IPS DF 4.7 (cell line): ENCODE data around the gene HAPLN3.

Experiments
- DNase-seq: peaks from one replicate; pipeline ENCODE4 v3.0.0-alpha.2; 2013; ENCODE audit warnings: low spot score; ENCODE audit errors: extremely low read depth

The HAPLN3 gene

GRCh38 chr15:88864861-88865497 is 30.4 kb downstream of the HAPLN3 start:
- no peak for DNase-seq

- DNase-seq = no peak
Observed at GRCh38 chr15:88863412-88863811, 31.9 kb downstream of the HAPLN3 start.

DNA sequence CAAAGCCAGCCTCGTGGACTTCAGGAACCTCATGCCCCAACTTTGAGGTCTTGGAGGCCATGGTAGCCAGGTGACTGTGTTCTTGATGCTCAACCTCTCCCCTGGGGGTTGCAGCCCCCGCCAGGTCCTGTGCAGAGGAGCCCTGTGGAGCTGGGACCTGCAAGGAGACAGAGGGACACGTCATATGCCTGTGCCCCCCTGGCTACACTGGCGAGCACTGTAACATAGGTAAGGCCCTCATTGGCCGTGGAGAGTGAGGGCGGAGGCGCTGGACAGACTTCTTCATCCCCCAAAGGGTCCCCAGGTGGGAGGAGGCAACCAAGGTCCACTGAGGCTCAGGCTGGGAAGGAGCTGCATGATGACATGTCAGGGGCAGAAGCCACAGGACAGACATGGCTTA is 35.1 kb downstream of the HAPLN3 start:
- DNase-seq = no peak

- DNase-seq = no peak
Observed at GRCh38 chr15:88859550-88859949, 35.8 kb downstream of the HAPLN3 start.

DNA sequence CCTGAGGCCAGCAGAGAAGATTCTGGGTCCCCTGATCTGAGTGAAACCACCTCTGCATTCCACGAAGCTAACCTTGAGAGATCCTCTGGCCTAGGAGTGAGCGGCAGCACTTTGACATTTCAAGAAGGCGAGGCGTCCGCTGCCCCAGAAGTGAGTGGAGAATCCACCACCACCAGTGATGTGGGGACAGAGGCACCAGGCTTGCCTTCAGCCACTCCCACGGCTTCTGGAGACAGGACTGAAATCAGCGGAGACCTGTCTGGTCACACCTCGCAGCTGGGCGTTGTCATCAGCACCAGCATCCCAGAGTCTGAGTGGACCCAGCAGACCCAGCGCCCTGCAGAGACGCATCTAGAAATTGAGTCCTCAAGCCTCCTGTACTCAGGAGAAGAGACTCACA is 36.4 kb downstream of the HAPLN3 start:
- no peak for DNase-seq

GRCh38 chr15:88852476-88852875 is 42.9 kb downstream of the HAPLN3 start:
- DNase-seq = no peak

DNA sequence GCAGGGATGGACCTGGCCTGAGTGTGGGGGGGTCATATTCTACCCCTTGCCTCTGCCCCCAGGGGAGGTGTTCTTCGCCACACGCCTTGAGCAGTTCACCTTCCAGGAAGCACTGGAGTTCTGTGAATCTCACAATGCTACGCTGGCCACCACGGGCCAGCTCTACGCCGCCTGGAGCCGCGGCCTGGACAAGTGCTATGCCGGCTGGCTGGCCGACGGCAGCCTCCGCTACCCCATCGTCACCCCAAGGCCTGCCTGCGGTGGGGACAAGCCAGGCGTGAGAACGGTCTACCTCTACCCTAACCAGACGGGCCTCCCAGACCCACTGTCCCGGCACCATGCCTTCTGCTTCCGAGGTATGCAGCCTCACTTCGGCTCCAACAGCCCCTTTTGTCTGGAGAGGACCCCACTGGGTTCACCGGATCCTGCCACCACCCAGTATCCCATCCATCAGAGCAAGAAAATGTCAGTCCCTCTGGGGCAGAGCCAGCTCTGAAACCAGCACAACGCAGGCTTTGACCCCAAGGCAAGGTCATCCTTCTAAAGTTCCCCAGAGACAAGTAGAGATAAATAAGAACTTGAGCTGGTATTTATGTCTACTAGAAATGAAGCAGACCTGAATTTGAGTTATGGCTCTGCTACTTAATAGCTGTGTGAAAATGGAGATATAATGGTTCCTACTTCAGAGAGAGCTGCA is 45.8 kb downstream of the HAPLN3 start:
- no peak for DNase-seq

DNA sequence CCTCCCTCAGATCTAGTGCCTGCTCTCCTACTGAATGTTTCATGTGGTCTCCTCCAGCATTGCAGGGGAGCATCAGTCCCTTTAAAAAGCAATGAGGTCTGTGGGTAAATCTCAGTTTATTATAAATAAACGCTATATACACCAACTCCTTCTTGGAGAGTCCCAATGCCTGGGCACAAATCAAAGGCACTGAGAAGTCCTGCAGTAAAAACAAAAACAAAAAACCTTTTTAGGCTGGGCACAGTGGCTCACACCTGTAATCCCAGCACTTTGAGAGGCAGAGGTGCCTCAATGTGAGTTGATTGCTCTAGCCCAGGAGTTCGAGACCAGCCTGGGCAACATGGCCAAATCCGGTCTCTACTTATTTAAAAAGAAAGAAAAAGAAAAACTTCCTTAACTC is 47.1 kb downstream of the HAPLN3 start:
- DNase-seq = no peak

DNA sequence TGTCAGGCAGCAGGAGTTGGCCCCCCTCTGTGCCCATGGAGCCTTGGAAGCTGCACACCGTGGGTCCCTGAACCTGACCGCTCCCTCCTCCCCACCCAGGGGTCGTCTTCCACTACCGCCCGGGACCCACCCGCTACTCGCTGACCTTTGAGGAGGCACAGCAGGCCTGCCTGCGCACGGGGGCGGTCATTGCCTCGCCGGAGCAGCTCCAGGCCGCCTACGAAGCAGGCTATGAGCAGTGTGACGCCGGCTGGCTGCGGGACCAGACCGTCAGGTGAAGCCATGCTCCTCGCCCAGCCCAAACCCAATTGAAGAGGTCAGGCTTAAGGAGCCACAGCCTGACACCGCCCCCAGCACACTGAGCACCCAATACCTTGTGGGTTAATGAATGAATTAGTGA is 48.2 kb downstream of the HAPLN3 start:
- no peak for DNase-seq

DNA sequence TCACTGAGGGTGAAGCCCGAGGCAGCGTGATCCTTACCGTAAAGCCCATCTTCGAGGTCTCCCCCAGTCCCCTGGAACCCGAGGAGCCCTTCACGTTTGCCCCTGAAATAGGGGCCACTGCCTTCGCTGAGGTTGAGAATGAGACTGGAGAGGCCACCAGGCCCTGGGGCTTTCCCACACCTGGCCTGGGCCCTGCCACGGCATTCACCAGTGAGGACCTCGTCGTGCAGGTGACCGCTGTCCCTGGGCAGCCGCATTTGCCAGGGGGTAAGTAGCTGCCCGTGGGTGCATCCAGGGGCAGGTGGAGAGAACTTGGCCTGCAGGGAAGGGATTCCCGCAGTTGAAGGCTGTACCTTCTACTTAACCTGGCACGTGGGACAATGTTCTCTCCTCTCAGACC is 49.7 kb downstream of the HAPLN3 start:
- DNase-seq = no peak

- no peak for DNase-seq
Observed at GRCh38 chr15:88844749-88845386, 50.5 kb downstream of the HAPLN3 start.

DNA sequence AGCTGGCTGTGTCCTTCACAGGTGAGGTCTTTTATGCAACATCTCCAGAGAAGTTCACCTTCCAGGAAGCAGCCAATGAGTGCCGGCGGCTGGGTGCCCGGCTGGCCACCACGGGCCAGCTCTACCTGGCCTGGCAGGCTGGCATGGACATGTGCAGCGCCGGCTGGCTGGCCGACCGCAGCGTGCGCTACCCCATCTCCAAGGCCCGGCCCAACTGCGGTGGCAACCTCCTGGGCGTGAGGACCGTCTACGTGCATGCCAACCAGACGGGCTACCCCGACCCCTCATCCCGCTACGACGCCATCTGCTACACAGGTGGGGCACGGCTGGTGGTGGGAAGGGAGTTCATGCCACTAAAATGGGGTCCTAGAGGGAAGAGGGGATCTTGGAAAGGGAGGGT is 52.0 kb downstream of the HAPLN3 start:
- no peak for DNase-seq

DNA sequence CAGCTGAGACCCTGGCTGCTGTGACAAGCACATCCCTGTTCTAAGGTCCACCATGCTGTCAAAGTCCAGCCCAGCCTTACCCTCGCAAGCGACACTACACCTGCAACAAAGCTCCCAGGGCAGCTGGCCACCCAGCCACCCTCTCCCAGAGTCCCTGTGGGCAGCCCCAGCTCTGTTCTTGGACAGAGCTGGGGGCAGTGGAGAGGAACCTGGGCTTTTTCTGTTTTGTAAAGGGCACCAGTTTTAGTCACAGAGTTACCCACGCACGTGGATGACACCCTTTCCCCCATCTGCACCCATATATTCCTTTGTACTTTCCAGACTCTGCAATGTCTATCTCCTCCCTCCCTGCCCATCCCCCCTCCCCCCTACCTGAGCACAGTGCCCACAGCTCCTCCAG is 53.2 kb downstream of the HAPLN3 start:
- DNase-seq = no peak

DNA sequence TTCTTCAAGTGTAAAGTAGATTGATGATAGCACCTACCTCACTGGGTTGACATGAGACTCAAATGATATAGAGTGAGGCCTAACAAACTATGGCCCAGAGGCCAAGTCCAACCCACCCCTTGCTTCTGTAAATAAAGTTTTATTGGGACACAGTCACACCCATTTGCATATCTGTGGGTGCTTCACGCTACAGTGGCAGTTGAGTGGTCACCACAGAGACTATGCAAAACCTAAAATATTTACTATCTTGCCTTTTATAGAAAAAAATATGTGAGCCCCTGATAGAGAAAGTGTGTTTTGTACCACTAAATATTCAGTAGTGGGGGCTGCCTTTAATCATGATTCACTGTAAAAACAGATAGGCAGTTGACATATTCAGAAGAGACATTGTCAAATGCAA is 54.1 kb downstream of the HAPLN3 start:
- no peak for DNase-seq

DNA sequence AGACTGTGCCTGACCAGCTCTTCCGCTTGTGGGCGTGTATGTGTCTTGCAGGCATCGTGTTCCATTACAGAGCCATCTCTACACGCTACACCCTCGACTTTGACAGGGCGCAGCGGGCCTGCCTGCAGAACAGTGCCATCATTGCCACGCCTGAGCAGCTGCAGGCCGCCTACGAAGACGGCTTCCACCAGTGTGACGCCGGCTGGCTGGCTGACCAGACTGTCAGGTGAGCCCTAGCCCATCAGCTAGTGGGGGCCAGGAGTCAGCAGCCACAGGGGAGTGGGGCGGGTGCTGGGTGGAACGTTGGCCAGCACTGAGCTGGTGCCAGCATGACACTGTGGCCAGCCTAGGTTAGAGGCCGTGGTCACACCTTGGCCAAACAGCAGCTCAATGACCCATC is 55.4 kb downstream of the HAPLN3 start:
- DNase-seq = no peak

- DNase-seq = no peak
Observed at GRCh38 chr15:88839146-88839545, 56.2 kb downstream of the HAPLN3 start.

GRCh38 chr15:88838667-88839066 is 56.7 kb downstream of the HAPLN3 start:
- DNase-seq = no peak

DNA sequence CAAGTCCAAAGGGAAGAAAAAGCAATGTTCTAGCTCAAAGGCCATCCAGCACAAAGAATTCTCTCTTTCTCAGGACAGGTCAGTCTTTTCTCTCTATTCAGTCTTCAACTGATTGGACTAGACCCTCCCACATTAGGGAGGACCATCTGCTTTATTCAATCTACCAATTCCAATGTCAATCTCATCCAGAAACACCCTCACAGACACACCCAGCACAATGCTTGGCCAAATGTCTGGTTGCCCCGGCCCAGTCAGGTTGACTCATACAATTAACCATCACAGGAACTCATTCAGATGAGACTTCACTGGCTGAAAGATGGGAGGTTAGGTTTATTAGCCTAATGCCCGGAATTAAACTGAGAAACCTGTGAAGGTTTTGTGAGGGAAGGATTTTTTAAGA is 59.7 kb downstream of the HAPLN3 start:
- DNase-seq = no peak

GRCh38 chr15:88835119-88835518 is 60.2 kb downstream of the HAPLN3 start:
- no peak for DNase-seq

DNA sequence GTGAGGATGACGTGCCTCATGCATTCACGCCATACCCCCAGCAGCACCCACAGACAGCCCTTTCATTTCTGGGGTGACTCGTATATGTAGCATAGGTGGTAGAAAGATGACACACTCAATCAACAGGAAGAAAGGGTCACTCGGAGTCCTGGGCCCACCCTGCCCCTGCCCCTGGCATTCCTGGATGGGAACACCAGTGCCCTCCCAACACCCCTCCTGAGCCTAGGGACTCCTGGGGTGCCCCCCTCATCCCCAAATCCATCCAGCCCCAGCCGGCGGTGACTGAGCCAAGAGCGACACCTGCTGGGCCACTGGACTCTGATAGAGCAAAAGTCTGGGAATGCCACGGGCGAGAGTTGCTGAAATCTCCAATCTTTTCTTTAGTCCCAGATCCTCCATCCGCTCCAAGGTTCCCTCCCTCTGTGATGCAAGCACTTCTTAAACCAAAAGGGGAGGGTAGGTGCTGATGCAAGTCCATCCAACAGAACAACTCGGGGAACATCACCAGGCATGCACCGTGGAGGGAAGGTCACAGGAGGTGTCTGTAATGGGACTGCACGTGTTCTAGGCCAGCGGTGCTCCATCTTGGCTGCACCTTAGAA is 61.0 kb downstream of the HAPLN3 start:
- DNase-seq = peak; percentile 58

GRCh38 chr15:88833731-88834100 is 61.6 kb downstream of the HAPLN3 start:
- DNase-seq = no peak
